ENCODE results near the gene IL7R.

Gene IL7R

DNA sequence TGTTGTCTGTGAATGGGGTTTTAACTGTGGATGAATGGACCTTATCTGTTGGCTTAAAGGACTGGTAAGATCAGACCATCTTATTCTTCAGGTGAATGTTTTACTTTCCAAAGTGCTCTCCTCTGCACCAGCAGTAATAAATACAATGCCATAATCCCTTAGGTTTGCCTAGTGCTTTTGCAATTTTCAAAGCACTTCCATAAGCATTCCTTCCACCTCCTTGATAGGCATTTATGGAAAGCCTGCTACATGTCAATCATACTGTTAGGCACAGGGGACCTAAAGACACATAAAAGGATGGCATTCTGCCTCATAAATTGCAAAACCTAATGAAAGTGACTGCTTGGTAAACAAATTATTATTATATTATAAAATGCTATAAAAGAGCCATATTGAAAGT, 21.4 kb downstream of the IL7R start:
- TF ChIP-seq GATA3 (IDR thresholded peaks at IDR 0.05; ENCODE audit: low read depth, low read length) (no peak), GATA2 (IDR thresholded peaks at IDR 0.05; ENCODE audit: low read depth, low read length) (no peak)

DNA sequence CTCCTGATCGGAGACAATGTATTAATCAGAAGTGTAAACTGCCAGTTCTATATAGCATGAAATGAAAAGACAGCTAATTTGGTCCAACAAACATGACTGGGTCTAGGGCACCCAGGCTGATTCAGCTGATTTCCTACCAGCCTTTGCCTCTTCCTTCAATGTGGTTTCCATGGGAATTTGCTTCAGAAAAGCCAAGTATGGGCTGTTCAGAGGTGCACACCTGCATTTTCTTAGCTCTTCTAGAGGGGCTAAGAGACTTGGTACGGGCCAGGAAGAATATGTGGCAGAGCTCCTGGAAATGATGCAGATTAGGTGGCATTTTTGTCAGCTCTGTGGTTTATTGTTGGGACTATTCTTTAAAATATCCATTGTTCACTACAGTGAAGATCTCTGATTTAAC, 22.4 kb downstream of the IL7R start:
- TF ChIP-seq GATA3 (IDR thresholded peaks at IDR 0.05; ENCODE audit: low read depth, low read length) = no peak
- no peak for TF ChIP-seq GATA2 (IDR thresholded peaks at IDR 0.05; ENCODE audit: low read depth, low read length)

DNA sequence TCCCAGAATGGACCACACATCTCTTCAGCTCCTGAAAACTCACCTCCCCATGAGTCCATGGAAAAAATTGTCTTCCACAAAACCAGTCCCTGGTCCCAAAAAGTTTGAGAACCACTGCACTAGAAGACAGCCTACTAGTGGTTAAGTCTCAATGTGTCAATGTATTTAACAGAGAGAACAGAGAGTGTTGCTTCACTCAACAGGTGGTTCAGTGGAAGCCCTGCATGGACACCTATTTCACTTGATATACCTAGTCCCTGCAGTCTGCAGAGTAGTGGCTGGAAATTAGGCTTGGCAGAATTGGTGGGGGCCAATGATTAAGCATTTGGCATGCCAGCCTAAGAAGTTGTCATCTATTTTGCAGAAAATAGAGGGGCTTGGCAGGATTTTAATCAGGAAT, 23.0 kb downstream of the IL7R start:
- TF ChIP-seq GATA2 (IDR thresholded peaks at IDR 0.05; ENCODE audit: low read depth, low read length) (no peak), GATA3 (IDR thresholded peaks at IDR 0.05; ENCODE audit: low read depth, low read length) (no peak)

DNA sequence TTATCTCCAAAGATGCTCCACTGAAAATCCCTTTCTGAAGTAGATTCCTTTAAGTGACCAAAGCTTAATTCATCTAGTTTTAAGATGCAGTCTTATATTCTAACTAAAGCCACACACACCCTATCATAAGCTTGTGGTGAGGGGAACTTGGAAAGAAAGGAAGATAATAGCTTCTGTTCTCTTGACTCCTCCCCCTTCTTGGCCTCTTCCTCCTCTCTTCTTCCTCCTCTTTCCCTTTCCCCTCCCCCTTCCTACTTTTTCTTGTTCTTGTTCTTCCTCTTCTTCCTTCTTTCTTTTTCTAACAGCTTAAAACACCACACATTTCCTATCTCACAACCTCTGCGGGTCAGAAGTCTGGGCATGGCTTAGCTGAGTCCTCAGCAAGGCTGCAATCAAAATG, 23.5 kb downstream of the IL7R start:
- TF ChIP-seq GATA2 (IDR thresholded peaks at IDR 0.05; ENCODE audit: low read depth, low read length) (no peak), GATA3 (IDR thresholded peaks at IDR 0.05; ENCODE audit: low read depth, low read length) (no peak)

DNA sequence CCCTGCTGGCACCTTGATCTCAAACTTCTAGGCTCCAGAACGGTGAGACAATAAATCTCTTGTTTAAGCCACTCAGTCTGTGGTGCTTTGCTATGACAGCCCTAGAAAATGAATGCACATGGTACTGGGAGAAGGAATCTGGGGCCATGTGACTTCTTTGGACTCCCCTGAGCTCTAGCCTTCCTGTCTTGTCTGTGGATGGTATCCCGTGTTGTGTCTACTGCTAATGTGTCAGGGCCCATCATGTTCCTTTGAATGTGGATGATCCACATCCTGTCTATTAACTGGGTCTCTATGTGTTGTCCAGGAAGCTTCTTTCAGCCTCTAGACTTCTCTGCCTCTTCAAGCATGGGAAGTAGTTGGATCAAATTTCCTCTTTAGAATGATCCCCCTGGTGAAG, 25.1 kb downstream of the IL7R start:
- TF ChIP-seq GATA2 (IDR thresholded peaks at IDR 0.05; ENCODE audit: low read depth, low read length) (no peak), GATA3 (IDR thresholded peaks at IDR 0.05; ENCODE audit: low read depth, low read length) (no peak)

DNA sequence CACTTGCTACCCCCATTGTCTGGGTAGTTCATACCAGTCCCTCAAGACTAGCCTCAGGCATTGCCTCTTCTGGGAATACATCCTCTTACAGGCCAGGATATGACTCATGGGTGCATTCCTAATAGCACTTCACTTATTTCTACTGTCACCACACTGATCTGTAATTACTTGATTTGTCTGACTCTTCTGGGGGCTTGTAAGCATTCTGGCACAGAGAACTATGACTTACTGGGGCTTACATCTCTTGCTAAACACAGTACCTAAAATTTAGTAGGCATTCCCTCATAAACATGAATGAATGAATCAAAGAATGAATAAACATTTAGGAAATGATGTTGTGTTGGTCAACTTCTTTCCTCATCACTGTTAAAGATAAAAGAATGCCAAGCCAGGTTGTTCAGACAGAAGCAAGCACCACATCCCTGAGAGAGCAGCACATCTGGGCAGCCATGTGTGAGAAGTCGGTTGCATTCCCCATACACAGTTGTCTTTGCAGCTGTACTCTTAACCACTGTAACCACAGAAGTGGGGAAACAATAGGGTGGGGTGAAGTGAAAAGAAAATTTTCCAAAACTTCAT, 27.6 kb downstream of the IL7R start:
- TF ChIP-seq GATA2 (IDR thresholded peaks at IDR 0.05; ENCODE audit: low read depth, low read length) (no peak), GATA3 (IDR thresholded peaks at IDR 0.05; ENCODE audit: low read depth, low read length) (no peak)

DNA sequence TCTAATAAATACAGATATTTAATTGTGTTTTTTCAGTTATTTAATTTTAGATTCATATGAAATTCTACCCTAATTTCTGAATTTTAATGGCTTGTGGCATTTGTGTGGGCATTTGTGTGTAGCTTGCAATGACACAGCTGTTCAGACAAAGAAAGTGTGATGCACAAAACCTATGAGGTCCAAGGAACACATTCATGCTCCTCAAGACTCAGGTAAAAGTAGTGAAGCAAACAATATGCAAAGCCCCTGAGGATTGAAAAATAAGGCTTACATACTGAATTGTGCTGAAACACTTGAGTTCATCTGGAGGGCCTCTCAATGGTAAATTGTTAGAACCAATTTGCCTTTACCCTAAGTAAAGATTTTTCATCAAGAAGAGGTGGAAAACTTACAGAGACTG, 28.1 kb downstream of the IL7R start:
- no peak for TF ChIP-seq GATA2 (IDR thresholded peaks at IDR 0.05; ENCODE audit: low read depth, low read length)
- TF ChIP-seq GATA3 (IDR thresholded peaks at IDR 0.05; ENCODE audit: low read depth, low read length) = no peak

DNA sequence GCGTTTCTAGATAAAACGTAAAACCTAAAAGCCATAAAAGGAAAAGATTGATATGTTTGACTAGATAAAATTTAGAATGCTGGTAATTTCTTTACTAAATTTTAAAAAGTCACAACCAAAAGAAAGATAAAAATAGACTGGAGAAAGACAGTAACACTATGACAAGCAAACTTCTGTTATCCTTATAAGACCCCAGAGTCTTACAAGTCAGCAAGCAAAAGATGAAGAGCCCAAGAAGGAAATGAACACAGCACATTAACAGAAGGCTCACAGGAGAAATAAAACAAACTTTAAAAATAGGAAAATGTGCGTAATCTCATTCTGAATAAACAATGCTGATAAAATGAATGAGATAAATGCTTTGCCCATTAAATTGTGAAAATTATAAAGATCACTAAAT, 29.7 kb downstream of the IL7R start:
- TF ChIP-seq GATA2 (IDR thresholded peaks at IDR 0.05; ENCODE audit: low read depth, low read length) (no peak), GATA3 (IDR thresholded peaks at IDR 0.05; ENCODE audit: low read depth, low read length) (no peak)

DNA sequence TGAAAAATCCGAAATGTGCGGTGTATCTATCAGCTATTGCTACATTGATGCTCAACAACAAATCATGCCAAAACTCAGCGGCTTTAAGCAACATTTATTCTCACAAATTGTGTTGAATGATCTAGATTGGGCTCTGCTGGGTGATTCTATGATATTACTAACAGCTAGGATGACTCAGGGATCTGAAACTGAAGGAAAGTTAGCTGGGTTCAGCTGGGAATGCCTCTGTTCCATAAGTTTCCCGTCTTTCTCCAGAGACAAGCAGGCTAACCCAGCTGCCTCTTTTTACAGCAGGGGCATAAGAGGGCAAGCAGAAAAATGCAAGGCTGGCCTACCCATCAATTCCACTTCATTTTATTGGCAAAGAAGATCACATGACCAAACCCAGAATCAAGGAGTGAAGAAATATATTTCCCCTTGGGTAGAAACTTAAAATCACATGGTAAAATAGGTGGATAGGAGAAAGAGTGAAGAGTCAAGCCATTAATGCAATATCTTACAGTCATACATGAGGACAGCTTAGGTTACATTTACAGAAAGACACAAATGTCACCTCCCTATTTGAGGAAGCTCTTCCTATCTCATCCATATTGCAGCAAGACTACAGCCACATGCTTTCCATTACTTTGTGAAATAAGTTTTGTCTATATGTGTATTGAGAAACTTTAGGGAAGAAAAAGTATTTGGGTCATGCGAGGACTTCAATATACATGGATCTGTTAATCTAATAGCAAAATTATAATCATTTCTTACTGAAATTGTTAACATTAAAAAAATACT, 30.8 kb downstream of the IL7R start:
- TF ChIP-seq GATA3 (IDR thresholded peaks at IDR 0.05; ENCODE audit: low read depth, low read length) (no peak), GATA2 (IDR thresholded peaks at IDR 0.05; ENCODE audit: low read depth, low read length) (no peak)

DNA sequence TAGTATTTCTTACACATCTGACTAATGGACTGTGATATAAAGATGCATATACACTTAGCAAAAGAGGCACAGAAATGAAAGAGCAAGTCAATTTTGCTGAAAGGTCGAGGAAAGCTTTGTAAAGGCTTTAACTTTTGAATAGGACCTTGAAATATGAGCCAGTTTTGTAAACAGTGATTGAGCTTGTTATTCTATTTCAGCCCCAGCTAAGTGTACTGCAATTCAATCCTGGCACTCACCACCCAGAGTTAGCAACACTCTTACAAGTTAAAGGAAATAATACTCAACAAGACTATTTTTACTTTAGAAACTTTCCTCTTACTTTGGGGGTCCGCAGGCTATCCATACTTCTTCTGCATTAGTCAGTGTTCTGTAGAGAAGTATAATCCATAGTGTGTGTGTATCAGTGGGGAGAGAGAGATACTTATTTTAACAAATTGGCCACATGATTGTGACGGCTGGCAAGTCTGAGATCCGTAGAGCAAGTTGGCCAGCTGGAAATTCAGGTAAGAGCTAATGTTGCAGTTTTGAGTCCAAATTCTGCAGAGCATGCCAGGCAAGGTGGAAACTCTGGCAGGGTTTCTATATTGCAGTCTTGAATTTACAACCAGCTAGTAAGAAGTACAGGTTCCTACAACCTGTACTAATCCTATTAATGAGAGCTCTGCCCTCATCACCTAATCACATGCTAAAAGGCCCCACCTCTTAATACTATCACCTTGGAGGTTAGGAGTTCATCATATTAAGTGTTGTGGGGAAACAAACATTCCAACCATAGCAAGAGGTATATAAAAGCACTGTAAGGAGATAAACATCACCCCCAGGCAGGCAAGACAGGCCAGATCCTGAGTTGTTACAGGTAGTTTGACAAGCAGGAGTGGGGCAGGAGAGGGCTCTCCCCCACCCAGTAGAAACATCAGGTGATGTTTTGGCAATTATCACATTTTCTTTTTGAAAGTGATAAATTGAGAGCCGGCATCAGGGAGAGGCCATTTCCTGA, 33.6 kb downstream of the IL7R start:
- no peak for TF ChIP-seq GATA3 (IDR thresholded peaks at IDR 0.05; ENCODE audit: low read depth, low read length)
- no peak for TF ChIP-seq GATA2 (IDR thresholded peaks at IDR 0.05; ENCODE audit: low read depth, low read length)

DNA sequence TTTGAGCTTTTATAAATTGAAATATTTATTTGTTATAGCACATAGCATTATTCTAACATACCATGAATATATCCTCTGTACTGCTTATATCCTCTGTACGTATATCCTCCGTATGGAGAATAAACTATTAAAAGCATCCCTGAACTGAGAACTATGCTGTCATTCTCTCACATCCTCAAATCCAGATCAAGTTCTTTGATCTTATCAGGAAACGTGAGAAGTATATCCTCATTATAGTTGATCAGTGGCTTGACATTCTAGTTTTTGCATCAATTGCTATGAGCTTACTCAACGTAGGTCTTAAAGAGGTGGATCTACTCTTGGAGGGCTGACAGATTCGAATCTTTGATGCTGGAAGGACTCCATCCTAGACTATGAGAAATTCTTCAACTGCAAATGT, 37.4 kb downstream of the IL7R start:
- TF ChIP-seq GATA3 (IDR thresholded peaks at IDR 0.05; ENCODE audit: low read depth, low read length) = no peak
- TF ChIP-seq GATA2 (IDR thresholded peaks at IDR 0.05; ENCODE audit: low read depth, low read length) = no peak

DNA sequence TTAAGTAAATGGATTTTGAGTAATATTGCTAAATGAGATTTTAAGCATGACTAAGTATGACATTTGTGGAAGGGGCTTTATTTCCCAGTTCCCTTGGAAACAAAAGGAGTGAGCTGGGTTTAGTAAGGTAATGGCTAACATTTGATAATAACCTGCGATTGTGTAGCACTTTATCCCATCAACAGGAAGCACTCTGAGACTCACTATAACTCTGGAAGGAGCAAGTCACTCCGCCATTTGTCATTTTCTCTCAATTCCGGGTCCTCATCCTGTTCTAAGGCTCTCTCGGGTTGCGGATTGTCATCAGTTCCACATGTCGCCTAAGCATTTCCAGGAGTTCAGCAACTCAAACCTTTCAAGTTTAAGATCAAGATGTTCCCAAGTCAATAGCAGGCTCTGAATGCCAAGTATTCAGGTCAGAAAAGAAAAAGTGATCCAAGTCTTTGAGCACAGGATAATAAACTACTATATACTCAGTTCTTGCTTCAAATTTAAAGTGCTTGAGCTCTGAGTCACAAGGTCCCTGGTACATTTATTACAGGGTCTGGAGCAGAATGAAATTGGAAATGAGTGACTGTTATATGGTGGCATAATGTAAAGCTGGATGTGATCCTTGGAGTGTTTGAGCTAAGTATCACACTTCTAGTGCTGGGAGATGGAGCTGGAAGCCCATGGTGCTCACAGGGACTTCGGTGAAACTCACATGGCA, 42.4 kb downstream of the IL7R start:
- no peak for TF ChIP-seq GATA3 (IDR thresholded peaks at IDR 0.05; ENCODE audit: low read depth, low read length)
- TF ChIP-seq GATA2 (IDR thresholded peaks at IDR 0.05; ENCODE audit: low read depth, low read length) = no peak

DNA sequence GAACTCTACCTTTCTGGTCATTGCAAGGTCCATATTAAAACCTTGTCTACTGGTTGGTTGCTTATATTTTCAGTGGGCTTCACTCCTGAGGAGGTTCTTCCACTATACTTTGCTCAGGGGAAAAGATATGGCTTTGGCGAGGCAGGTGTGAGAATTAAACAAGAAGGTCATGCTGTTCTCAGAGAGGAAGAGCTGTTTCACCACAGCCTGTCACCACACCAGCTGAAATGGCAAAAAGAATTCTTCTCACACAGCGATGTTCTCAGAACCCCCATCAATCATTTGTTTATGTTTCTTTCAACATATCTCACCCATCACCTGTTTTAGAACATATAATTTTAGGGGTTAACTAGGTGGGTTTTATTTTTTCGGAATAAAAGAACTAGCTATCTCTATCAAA, 43.1 kb downstream of the IL7R start:
- TF ChIP-seq GATA2 (IDR thresholded peaks at IDR 0.05; ENCODE audit: low read depth, low read length) (no peak), GATA3 (IDR thresholded peaks at IDR 0.05; ENCODE audit: low read depth, low read length) (no peak)
